H9 (cell line): ENCODE data around the gene TNXB. TPM values are rescaled to one million over a fixed set of nuclear protein-coding genes. Genes with fewer than 3 reads are reported as not detected.

Source experiments
- DNase-seq: peaks from one replicate; pipeline ENCODE4 v3.0.0-alpha.2; 2017
- H2AFZ ChIP-seq: one replicate; pipeline ENCODE4 v1.6.1; 2013; ENCODE audit warnings: mild to moderate bottlenecking, low read length, control low read depth, moderate library complexity
- H2AK5ac ChIP-seq: 2 replicates; pipeline ENCODE4 v1.6.1; 2013; ENCODE audit warnings: low read length, control low read depth, mixed read lengths; ENCODE audit not compliant: insufficient read length
- H2BK120ac ChIP-seq: one replicate; pipeline ENCODE4 v1.6.1; 2013; ENCODE audit warnings: low read depth, mild to moderate bottlenecking, low read length, control low read depth, inconsistent platforms; ENCODE audit not compliant: poor library complexity, severe bottlenecking
- H2BK12ac ChIP-seq: 2 replicates; pipeline ENCODE4 v1.6.1; 2013; ENCODE audit warnings: low read length, control low read depth, mixed read lengths, low read depth; ENCODE audit not compliant: insufficient read length
- H2BK15ac ChIP-seq: 2 replicates; pipeline ENCODE4 v1.6.1; 2013; ENCODE audit warnings: low read depth, low read length, control low read depth
- H2BK20ac ChIP-seq: one replicate; pipeline ENCODE4 v1.6.1; 2013; ENCODE audit warnings: low read depth, mild to moderate bottlenecking, low read length, control low read depth, inconsistent platforms; ENCODE audit not compliant: poor library complexity, severe bottlenecking
- H2BK5ac ChIP-seq: 2 replicates; pipeline ENCODE4 v1.6.1; 2013; ENCODE audit warnings: low read length, control low read depth, mixed read lengths; ENCODE audit not compliant: insufficient read length
- H3K14ac ChIP-seq: 2 replicates; pipeline ENCODE4 v1.6.1; 2013; ENCODE audit warnings: low read length, control low read depth; ENCODE audit not compliant: insufficient read depth
- H3K18ac ChIP-seq: 2 replicates; pipeline ENCODE4 v1.6.1; 2013; ENCODE audit warnings: low read depth, mild to moderate bottlenecking, mixed read lengths, low read length, control low read depth; ENCODE audit not compliant: insufficient read length
- H3K23ac ChIP-seq: 2 replicates; pipeline ENCODE4 v1.6.1; 2013; ENCODE audit warnings: low read length, control low read depth, mixed read lengths, low read depth; ENCODE audit not compliant: insufficient read length
- H3K23me2 ChIP-seq: 2 replicates; pipeline ENCODE4 v1.6.1; 2013; ENCODE audit warnings: low read depth, mild to moderate bottlenecking, mixed read lengths, low read length, control low read depth; ENCODE audit not compliant: insufficient read length, poor library complexity, severe bottlenecking
- H3K27ac ChIP-seq: 2 replicates; pipeline ENCODE4 v1.5.1; 2013; ENCODE audit warnings: low read length, control low read depth, mixed read lengths, low read depth; ENCODE audit not compliant: insufficient read length
- H3K27me3 ChIP-seq: 2 replicates; pipeline ENCODE4 v1.6.1; 2013; ENCODE audit warnings: low read length, control low read depth, inconsistent platforms; ENCODE audit not compliant: insufficient read depth
- H3K4ac ChIP-seq: 2 replicates; pipeline ENCODE4 v1.6.1; 2013; ENCODE audit warnings: low read depth, mild to moderate bottlenecking, control low read depth, inconsistent platforms, low read length, moderate library complexity
- H3K4me1 ChIP-seq: 2 replicates; pipeline ENCODE4 v1.6.1; 2013; ENCODE audit warnings: low read length, control low read depth, inconsistent platforms; ENCODE audit not compliant: insufficient read depth
- H3K4me2 ChIP-seq: 2 replicates; pipeline ENCODE4 v1.6.1; 2013; ENCODE audit warnings: low read length, control low read depth, mixed read lengths; ENCODE audit not compliant: insufficient read length, insufficient read depth
- H3K56ac ChIP-seq: 2 replicates; pipeline ENCODE4 v1.6.1; 2013; ENCODE audit warnings: low read depth, mild to moderate bottlenecking, mixed read lengths, low read length, control low read depth; ENCODE audit not compliant: insufficient read length
- H3K79me1 ChIP-seq: 2 replicates; pipeline ENCODE4 v1.6.1; 2013; ENCODE audit warnings: low read depth, mild to moderate bottlenecking, moderate library complexity, low read length, control low read depth, inconsistent platforms; ENCODE audit not compliant: insufficient read depth, poor library complexity, severe bottlenecking
- H3K79me2 ChIP-seq: 2 replicates; pipeline ENCODE4 v1.6.1; 2013; ENCODE audit warnings: low read length, control low read depth, inconsistent platforms; ENCODE audit not compliant: insufficient read depth
- H3K9ac ChIP-seq: 2 replicates; pipeline ENCODE4 v1.6.1; 2013; ENCODE audit warnings: low read length, control low read depth, mixed read lengths; ENCODE audit not compliant: insufficient read length; ENCODE audit errors: extremely low read depth
- H3K9me3 ChIP-seq: one replicate; pipeline ENCODE4 v1.6.1; 2013; ENCODE audit warnings: low read depth, low read length, inconsistent platforms; ENCODE audit not compliant: control insufficient read depth
- H3T11ph ChIP-seq: one replicate; pipeline ENCODE4 v1.6.1; 2013; ENCODE audit warnings: mild to moderate bottlenecking, low read length, control low read depth, inconsistent platforms
- H4K20me1 ChIP-seq: one replicate; pipeline ENCODE4 v1.6.1; 2013; ENCODE audit not compliant: control insufficient read depth, insufficient read length, insufficient read depth
- H4K5ac ChIP-seq: 2 replicates; pipeline ENCODE4 v1.6.1; 2013; ENCODE audit warnings: low read depth, mild to moderate bottlenecking, mixed read lengths, low read length, control low read depth; ENCODE audit not compliant: insufficient read length
- H4K8ac ChIP-seq: replicated peaks from 2 replicates; pipeline ENCODE4 v1.6.1; 2013; ENCODE audit warnings: low read length, control low read depth, mixed read lengths, low read depth; ENCODE audit not compliant: insufficient read length
- H4K91ac ChIP-seq: 2 replicates; pipeline ENCODE4 v1.6.1; 2013; ENCODE audit warnings: low read depth, mild to moderate bottlenecking, moderate library complexity, mixed read lengths, low read length, control low read depth; ENCODE audit not compliant: insufficient read length
- H3K27ac Mint-ChIP-seq, 3 experiments: 2 replicates in 2 of 3; 3 replicates in 1 of 3; pipeline ENCODE4 v1.8.0; 2020 to 2021; ENCODE audit warnings: mixed read lengths in 3 of 3, mild to moderate bottlenecking in 1 of 3, moderate library complexity in 1 of 3
- H3K27me3 Mint-ChIP-seq: 2 replicates; pipeline ENCODE4 v1.8.0; 2021; ENCODE audit warnings: low read depth, mild to moderate bottlenecking, moderate library complexity, mixed read lengths
- H3K36me3 Mint-ChIP-seq, 3 experiments: 2 replicates in 2 of 3; 3 replicates in 1 of 3; pipeline ENCODE4 v1.8.0; 2020 to 2021; ENCODE audit warnings: low read depth in 3 of 3, mixed read lengths in 3 of 3; ENCODE audit not compliant: insufficient read depth in 1 of 3
- H3K4me1 Mint-ChIP-seq, 2 experiments: 2 replicates each; pipeline ENCODE4 v1.8.0; 2020; ENCODE audit warnings: mixed read lengths in 2 of 2
- H3K4me3 Mint-ChIP-seq, 2 experiments: 2 replicates in 1 of 2; 3 replicates in 1 of 2; pipeline ENCODE4 v1.8.0; 2020 to 2021; ENCODE audit warnings: mild to moderate bottlenecking in 2 of 2, mixed read lengths in 2 of 2, moderate library complexity in 1 of 2
- H3K9me3 Mint-ChIP-seq, 2 experiments: 2 replicates in 1 of 2; 3 replicates in 1 of 2; pipeline ENCODE4 v1.8.0; 2020; ENCODE audit warnings: mild to moderate bottlenecking in 2 of 2, mixed read lengths in 2 of 2, moderate library complexity in 1 of 2
- CTCF ChIP-seq: fragments of 200-600 bp; sonication (generic); conservative IDR thresholded peaks from 3 replicates; pipeline ENCODE4 v1.8.0; 2021; ENCODE audit warnings: antibody characterized with exemption, mild to moderate bottlenecking
- WGBS: extraction: QIAGEN DNeasy Blood & Tissue Kit; methylation state at CpG from one replicate; pipeline ENCODE4 v1.1.7; 2013; ENCODE audit warnings: missing lambda C conversion rate, low lambda C conversion rate, mixed read lengths; ENCODE audit not compliant: insufficient read length; ENCODE audit errors: extremely low coverage; 5-methylcytosine and 5-hydroxymethylcytosine counted together
- total RNA-seq: library from RNA; stranded (reverse); gene quantifications from 2 replicates; pipeline ENCODE4 v1.2.1, GENCODE V29; 2021

Gene TNXB
- total RNA-seq, 1 experiment from 2014 or later = 5.0 TPM

GRCh38 chr6:32107406-32107805, 1.7 kb downstream of the TNXB start:
- Mint-ChIP-seq H3K27me3 (peaks cover 42% of the 10 kb centered on the region), H3K4me1 (peaks cover 20 to 24% of the 10 kb centered on the region in 2 experiments), H3K27ac (no peak overlapping the region; a peak in 1 of 7 replicates), H3K4me3 (0 out of 5 replicates have a peak overlapping the region, but pooled peaks of 1 of the 2 experiments have one; percentile 45), H3K9me3 (no peaks in the 10 kb centered on the region), H3K36me3 (peaks cover 0 to 3% (median 0%) of the 10 kb centered on the region in 3 experiments; a peak in 1 of 7 replicates)
- no peak overlapping the region for H2BK20ac ChIP-seq
- no peak overlapping the region for H3K18ac ChIP-seq
- no peak overlapping the region for H3K56ac ChIP-seq
- H3K14ac ChIP-seq = no peak overlapping the region
- H4K5ac ChIP-seq = no peak overlapping the region
- no peak for DNase-seq
- no peaks in the 10 kb centered on the region for H4K20me1 ChIP-seq
- H3K27me3 ChIP-seq = no peaks in the 10 kb centered on the region; the same call in 1 of the 2 replicates
- TF ChIP-seq CTCF = no peak
- H2BK15ac ChIP-seq = no peak overlapping the region
- no peak overlapping the region for H3T11ph ChIP-seq
- no peaks in the 10 kb centered on the region; the same call in 1 of the 2 replicates for H3K4me1 ChIP-seq
- no peak overlapping the region for H3K4me2 ChIP-seq
- H3K79me1 ChIP-seq = no peaks in the 10 kb centered on the region
- WGBS = no CpG with 5 or more reads among the region's 1 CpG
- H2BK5ac ChIP-seq = no peak overlapping the region
- no peak overlapping the region for H2AK5ac ChIP-seq
- H3K4ac ChIP-seq = no peak overlapping the region
- no peak overlapping the region for H2BK12ac ChIP-seq
- no peak overlapping the region for H3K9ac ChIP-seq
- no peak overlapping the region for H2BK120ac ChIP-seq
- no peak overlapping the region for H2AFZ ChIP-seq
- no peak overlapping the region for H4K8ac ChIP-seq
- no peak overlapping the region for H3K23ac ChIP-seq
- no peaks in the 10 kb centered on the region for H3K79me2 ChIP-seq
- no peaks in the 10 kb centered on the region for H3K23me2 ChIP-seq
- no peaks in the 10 kb centered on the region for H3K9me3 ChIP-seq
- H3K27ac ChIP-seq = no peak overlapping the region
- H4K91ac ChIP-seq = no peak overlapping the region
